ENCODE measurements around the gene ATR. TPM values are rescaled to one million over a fixed set of nuclear protein-coding genes. Genes with fewer than 3 reads are reported as not detected.

The ATR gene
- total RNA-seq, 1 experiment from 2014 or later, result 15.6 TPM

DNA sequence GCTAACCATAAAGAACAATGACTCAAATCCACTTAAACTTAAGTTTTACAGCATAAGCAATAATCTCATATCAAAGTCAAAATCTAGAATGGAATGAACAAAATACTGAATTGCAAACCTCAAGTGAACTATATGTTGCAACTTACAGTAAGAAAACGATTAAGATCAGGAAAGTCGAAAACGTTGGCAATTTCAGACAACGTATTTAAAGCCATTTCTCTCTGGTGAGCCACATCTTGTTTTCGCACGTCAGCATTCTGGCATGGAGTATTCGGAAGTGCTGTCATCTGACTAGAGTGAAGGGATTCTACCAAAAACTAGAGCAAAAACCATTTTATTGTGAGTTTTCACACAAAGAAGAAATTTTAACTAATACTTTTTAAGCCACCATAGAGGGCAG lies 28.5 kb downstream of the ATR start:
- Histone ChIP-seq H3F3A (ENCODE audit: low read length, unreplicated experiment) (no peaks in the 10 kb centered on the region), H3K27me3 (ENCODE audit: low read length) (no peaks in the 10 kb centered on the region), H3K4me2 (ENCODE audit: low read length) (no peak overlapping the region), H3K4me1 (ENCODE audit: insufficient read depth, low read length) (no peaks in the 10 kb centered on the region), H3K9me2 (replicated peaks; ENCODE audit: low read length) (no peaks in the 10 kb centered on the region), H3K9me3 (ENCODE audit: low read length) (no peaks in the 10 kb centered on the region), H3K79me2 (ENCODE audit: low read length) (no peaks in the 10 kb centered on the region), H3K27ac (ENCODE audit: low read length) (no peak overlapping the region), H3K9ac (ENCODE audit: low read length) (no peak overlapping the region), H3K4me3 (ENCODE audit: low read length) (no peak overlapping the region), H2AFZ (ENCODE audit: low read length) (no peak overlapping the region), H4K20me1 (ENCODE audit: low read length) (no peaks in the 10 kb centered on the region), H3K36me3 (ENCODE audit: low read depth, low read length) (peaks cover 9% of the 10 kb centered on the region)
- BruUV-seq (replicated peaks), result no TSS peak
- ATAC-seq (no peak), DNase-seq (no peak)
- CTCF ChIA-PET, result no interaction called here
- TF ChIP-seq CTCF (conservative IDR thresholded peaks at IDR 0.05; ENCODE audit: low read depth, low read length), result no peak
- TF ChIP-seq EZH2 (IDR thresholded peaks at IDR 0.05; ENCODE audit: low read length, unreplicated experiment), result no peak
- no peak for TF ChIP-seq EZH2phosphoT487 (IDR thresholded peaks at IDR 0.05; ENCODE audit: borderline replicate concordance, low read length)
- POLR2A ChIA-PET (ENCODE audit: unreplicated experiment), result no interaction called here
- intact Hi-C loops (cut with micrococcal nuclease), result loop anchor here (5.0 kb wide), 1 partner anchor 38 kb away; no protein-coding TSS in a partner anchor

DNA sequence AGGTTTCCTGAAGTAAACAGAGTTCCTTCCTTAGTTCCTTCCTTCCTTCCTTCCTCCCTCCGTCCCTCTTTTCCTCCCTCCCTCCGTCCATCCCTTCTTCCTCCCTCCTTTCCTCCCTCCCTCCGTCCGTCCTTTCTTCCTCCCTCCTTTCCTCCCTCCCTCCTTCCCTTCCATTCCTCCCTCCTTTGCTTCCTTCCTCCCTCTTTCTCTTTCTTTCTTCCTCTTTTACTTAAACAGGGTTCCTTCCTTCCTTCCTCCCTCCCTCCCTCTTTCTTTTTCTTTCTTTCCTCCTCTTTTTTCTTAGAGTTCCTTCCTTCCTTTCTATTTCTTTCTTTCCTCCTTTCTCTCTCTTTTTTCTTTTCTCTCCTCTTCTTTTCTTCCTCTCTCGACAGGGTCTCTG lies 35.2 kb downstream of the ATR start:
- TF ChIP-seq EZH2 (IDR thresholded peaks at IDR 0.05; ENCODE audit: low read length, unreplicated experiment) (no peak), CTCF (conservative IDR thresholded peaks at IDR 0.05; ENCODE audit: low read depth, low read length) (no peak), EZH2phosphoT487 (IDR thresholded peaks at IDR 0.05; ENCODE audit: borderline replicate concordance, low read length) (no peak)
- H3K79me2 ChIP-seq (ENCODE audit: low read length), result no peaks in the 10 kb centered on the region
- H3F3A ChIP-seq (ENCODE audit: low read length, unreplicated experiment), result no peaks in the 10 kb centered on the region
- no peaks in the 10 kb centered on the region for H3K27me3 ChIP-seq (ENCODE audit: low read length)
- no peaks in the 10 kb centered on the region for H4K20me1 ChIP-seq (ENCODE audit: low read length)
- ATAC-seq (no peak), DNase-seq (no peak)
- no peak overlapping the region for H2AFZ ChIP-seq (ENCODE audit: low read length)
- no peak overlapping the region for H3K4me3 ChIP-seq (ENCODE audit: low read length)
- no peak overlapping the region for H3K9ac ChIP-seq (ENCODE audit: low read length)
- peaks cover 4% of the 10 kb centered on the region; the same call in 1 of the 2 replicates for H3K36me3 ChIP-seq (ENCODE audit: low read depth, low read length)
- POLR2A ChIA-PET (ENCODE audit: unreplicated experiment), result no interaction called here
- H3K9me3 ChIP-seq (ENCODE audit: low read length), result no peaks in the 10 kb centered on the region
- intact Hi-C loops (cut with micrococcal nuclease), result no loop called here
- CTCF ChIA-PET, result no interaction called here
- H3K27ac ChIP-seq (ENCODE audit: low read length), result no peak overlapping the region
- BruUV-seq (replicated peaks), result no TSS peak
- no peak overlapping the region for H3K4me2 ChIP-seq (ENCODE audit: low read length)
- H3K9me2 ChIP-seq (replicated peaks; ENCODE audit: low read length), result no peaks in the 10 kb centered on the region
- no peaks in the 10 kb centered on the region for H3K4me1 ChIP-seq (ENCODE audit: insufficient read depth, low read length)

GRCh38 chr3:142542054-142542453 lies 36.5 kb downstream of the ATR start:
- intact Hi-C loops (cut with micrococcal nuclease), result no loop called here
- H3K4me2 ChIP-seq (ENCODE audit: low read length), result no peak overlapping the region
- peaks cover 4% of the 10 kb centered on the region for H3K36me3 ChIP-seq (ENCODE audit: low read depth, low read length)
- DNase-seq (no peak), ATAC-seq (no peak)
- no peak overlapping the region for H2AFZ ChIP-seq (ENCODE audit: low read length)
- CTCF ChIA-PET, result no interaction called here
- no peak for TF ChIP-seq EZH2phosphoT487 (IDR thresholded peaks at IDR 0.05; ENCODE audit: borderline replicate concordance, low read length)
- no peak for TF ChIP-seq CTCF (conservative IDR thresholded peaks at IDR 0.05; ENCODE audit: low read depth, low read length)
- no peak for TF ChIP-seq EZH2 (IDR thresholded peaks at IDR 0.05; ENCODE audit: low read length, unreplicated experiment)
- no peak overlapping the region for H3K27ac ChIP-seq (ENCODE audit: low read length)
- H3K4me1 ChIP-seq (ENCODE audit: insufficient read depth, low read length), result no peaks in the 10 kb centered on the region
- BruUV-seq (replicated peaks), result no TSS peak
- no peaks in the 10 kb centered on the region for H4K20me1 ChIP-seq (ENCODE audit: low read length)
- no peaks in the 10 kb centered on the region for H3K79me2 ChIP-seq (ENCODE audit: low read length)
- H3K9me3 ChIP-seq (ENCODE audit: low read length), result no peaks in the 10 kb centered on the region
- H3K4me3 ChIP-seq (ENCODE audit: low read length), result no peak overlapping the region
- no peak overlapping the region for H3K9ac ChIP-seq (ENCODE audit: low read length)
- no peaks in the 10 kb centered on the region for H3K9me2 ChIP-seq (replicated peaks; ENCODE audit: low read length)
- H3K27me3 ChIP-seq (ENCODE audit: low read length), result no peaks in the 10 kb centered on the region
- POLR2A ChIA-PET (ENCODE audit: unreplicated experiment), result no interaction called here
- no peaks in the 10 kb centered on the region for H3F3A ChIP-seq (ENCODE audit: low read length, unreplicated experiment)
